Activated CD8-positive, alpha-beta memory T cell treated with anti-CD3 and anti-CD28 coated beads, Interleukin-2, amount 50 U/mL, for 24 hours (primary cell): ENCODE measurements around the gene CHI3L1.

Experiments
- DNase-seq: peaks from one replicate; pipeline ENCODE4 v3.0.0-alpha.2; 2020; ENCODE audit errors: extremely low read depth

The CHI3L1 gene

DNA sequence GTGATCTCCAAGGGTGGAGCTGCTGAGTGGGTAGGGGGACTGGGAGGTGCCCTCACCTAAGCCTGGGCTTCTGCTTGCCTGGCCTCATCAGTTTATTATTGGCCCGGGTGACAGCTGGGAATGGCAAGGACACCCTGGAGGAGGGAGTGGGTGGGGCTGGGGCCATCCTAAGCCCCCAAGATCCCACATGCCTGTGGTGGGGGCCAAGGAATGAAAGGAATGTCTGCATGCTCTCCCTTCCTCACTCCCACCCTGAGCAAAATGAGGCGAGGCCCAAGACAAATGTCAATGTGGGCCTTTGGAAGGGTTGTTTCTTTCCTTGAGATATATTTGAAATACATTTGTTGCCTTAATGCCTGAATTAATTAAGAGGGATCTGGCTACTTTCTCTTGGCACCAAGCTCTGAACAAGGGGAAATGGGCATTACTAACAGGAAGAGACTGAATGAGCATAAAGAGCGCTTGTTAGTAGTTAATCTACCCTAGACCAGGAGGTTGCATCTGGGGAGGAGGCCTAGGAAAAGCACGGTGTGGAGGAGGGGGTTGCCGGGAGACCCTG lies 19.7 kb upstream of the CHI3L1 start:
- DNase-seq, result no peak

DNA sequence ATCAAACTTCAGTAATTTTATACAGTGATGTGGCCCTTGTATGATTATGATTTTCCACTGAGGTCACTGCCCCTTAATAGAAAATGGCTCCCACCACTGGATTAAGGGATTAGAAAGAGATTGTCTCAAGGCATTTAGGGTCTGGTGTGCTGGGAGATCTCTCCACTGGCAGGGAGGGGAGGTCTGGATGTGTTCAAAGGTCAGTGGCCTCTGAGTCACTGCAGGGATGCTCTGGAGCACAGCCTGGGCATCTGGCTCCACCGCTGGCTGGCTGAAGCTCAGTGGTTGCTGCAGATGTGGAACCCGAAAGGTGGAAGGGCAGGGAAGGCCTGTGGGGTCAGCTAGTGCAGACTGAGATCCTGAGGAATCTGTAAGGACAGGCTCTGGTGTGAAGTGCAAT lies 18.3 kb upstream of the CHI3L1 start:
- no peak for DNase-seq

DNA sequence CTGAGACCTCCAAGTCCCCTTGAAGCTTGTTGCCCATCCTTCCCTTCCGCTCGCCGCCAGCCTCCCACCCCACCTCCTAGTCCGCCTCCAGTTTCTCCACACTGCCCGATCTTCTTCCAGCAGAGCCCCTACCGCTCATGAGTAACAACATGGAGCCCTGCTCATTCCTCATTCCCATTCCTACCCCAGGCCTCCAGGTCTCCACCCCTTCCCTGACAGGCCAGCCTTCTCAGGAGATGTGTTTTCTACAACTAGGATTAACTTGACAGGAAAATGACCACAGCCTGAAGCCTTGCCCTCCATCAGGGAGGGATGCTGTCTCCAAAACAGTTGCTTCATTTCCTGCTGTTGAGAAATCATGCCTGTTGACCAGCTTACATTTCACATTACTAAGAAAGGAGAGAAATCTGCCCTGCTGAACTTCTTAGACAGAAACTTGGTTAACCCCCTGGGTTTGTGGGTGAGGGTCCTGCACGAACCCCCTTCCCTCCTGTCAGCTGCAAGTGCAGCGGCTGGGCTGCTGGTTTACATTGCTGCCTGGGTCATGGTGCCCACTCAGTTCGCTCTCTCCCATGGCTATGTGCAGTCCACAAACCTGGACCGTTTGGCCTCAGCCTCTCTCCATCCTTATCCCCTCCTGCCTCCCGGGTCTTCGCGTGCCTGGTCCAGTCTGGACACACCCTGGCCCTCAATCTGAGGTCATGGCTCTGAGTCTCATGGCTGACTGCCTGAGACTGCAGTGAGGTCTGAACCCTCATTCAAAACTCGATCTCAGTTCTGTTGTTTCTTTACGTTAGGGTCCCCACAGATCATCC lies 16.1 kb upstream of the CHI3L1 start:
- no peak for DNase-seq

DNA sequence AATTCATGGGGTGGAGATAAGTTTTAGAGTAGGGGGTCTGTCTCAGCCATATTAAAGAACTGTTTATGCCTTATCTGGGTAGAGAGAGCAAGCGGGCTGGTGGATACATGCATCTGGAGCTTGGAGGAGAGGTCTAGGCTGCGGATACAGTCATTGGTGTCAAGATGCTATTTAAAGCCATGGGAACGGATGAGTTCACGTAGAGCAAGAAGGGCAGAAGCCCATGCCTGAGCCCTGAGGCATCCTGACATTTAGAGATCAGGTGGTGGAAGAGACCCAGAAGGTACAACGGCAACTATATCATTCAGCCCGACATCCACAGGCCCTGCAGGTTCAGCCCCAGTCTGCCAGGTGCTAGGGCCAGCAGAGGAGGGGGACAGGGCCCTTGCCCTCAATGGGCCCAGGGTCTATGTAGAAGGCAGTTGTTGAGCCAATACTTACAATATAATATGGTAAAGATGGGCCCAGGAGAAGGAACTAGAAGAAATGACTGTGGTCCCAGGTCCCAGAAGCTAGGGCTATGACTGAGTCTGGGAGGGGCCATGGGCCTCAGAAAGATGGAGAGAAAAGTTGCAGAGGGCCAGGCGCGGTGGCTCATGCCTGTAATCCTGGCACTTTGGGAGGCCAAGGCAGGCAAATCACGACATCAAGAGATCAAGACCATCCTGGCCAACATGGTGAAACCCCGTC lies 15.2 kb upstream of the CHI3L1 start:
- no peak for DNase-seq

DNA sequence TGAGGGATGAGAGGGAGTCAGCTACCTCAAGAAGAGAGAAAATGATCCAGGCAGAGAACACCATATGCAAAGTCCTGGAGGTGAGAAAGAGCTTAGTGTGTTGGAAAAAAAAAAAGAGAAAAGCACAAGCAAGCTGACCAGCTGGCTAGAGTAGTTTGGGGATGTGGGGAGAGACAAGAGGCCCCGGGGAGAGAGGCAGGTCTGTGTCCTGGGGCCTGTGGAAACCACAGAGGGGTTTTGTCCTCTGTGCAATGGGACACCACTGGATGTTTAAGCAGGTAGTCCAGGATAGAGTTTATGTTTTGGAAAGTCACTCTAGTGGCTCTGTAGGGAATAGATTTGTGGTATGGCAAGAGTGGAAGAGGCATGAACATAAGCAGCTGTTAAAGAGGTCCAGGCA lies 14.4 kb upstream of the CHI3L1 start:
- no peak for DNase-seq

DNA sequence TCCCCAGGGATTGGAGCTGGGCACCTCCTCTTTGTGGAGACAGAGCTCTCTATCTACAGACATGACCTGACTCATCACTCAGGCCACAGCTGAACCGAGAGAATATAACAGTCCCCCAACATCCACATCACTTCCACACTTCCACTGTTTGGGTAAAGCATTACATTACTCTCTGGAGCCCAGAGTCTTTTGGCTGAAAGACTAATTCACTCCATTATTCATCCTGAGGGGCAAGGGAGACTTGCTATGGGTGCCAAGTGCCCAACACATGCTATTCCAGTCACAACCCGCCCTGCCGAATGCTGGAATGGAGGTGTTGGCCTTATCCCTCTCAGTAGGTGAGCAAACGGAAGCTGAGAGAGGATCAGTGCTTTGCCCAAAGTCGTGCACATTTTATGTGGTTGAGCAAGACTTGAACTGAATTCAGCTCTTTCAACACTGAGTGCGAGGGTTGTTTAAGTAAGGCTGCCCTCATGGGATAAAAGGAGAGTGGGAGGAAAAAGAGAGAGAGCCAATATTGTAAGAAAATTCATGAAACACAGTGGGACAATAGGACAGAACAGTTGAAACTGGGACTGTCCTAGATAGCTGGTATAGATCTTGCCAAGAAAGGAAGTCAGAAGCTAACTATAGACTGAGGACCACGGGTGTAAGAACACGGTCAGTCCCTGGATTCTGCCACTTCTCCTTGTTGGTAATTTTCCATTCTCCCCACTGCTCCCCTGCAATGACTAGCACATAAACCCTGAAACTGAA lies 13.5 kb upstream of the CHI3L1 start:
- no peak for DNase-seq

DNA sequence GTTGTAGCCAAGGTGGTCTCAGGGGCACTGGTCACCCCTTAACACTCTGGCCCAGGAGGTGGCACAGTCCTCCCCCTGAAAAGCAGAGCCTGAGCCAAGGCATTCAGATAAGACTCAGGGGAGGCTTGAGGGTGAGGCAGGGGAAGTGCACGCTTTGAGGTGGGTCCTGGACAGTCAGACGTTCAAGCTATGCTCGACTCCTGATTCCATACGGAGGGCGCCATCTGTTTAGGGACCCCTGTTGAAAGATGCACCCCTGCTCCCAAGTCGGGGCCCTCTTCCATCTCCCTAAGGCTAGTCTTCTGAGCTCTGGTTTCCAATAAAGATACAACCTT lies 12.9 kb upstream of the CHI3L1 start:
- no peak for DNase-seq

DNA sequence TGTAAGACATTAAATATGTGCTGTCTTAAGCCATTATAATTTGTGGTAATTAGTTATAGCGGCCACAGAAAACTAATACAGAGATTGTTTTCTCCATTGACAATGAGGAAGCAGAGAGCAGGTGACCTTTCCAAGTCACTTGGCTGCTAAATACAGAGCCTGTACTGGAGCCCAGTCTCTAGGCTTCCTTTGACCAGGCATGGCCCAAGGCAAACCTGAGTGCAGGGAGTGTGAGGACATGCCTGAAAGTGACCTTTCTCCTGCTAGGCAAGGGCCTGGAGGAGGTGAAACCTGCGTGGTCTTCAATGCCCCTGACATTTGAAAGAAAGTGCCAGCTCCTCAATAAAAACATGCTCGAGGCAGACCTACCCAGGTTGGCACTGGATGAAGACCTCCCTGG lies 12.5 kb upstream of the CHI3L1 start:
- no peak for DNase-seq

DNA sequence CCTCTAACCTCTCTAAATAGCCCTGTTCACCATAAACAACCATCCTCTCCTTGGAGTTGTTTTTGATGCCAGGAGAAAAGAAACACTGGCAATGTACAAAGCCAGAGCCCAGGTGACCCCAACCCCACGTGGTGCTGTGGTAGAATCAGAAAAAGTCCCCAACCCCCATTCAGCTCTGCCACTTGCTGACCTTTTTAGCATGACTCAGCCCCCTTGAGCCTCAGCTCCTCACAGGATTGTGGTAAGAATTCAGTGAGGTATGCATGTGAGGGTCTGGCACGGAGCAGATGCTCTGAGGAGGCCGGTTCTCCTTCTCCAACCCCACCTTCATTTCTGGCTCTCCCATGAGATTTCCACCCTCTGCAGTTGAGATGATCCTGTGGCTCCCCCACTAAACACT lies 11.1 kb upstream of the CHI3L1 start:
- DNase-seq, result no peak

DNA sequence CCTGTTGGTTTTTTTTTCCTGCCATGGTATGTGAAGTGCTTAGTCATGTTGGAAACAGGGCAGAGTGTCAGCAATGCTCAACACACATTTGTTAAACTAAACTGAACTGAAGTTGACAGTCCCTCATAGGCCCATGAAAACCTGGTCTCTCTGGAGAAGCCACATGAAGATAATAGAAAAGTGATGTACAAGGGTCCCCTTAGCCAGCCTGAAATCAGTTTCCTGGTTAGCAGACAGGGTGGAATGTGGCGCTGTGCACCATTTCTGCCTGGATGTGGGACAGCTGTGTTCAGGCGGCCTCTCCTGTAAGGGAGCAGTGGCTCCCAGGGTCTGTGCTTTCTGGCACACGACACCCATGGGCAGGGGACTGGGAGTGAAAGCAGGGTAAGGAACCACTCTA lies 9.9 kb upstream of the CHI3L1 start:
- DNase-seq, result no peak

DNA sequence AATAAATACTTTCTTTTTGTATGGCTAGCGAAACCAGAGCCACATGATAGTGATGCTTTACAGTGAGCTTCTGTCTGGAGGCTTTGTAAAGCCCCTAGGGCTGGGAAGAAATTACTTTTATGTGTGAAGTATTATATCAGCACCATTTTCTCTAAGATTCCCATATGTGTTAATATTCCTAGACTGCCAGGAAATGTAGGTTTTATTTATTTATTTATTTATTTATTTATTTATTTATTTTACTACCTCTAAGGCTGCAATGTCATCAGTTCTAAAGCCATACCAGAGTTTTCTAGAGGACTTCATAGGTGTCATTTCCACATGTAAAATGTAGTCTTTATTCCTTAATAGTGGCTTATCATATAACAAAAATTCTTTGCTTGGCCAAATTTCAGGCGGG lies 4.4 kb upstream of the CHI3L1 start:
- DNase-seq, result no peak

DNA sequence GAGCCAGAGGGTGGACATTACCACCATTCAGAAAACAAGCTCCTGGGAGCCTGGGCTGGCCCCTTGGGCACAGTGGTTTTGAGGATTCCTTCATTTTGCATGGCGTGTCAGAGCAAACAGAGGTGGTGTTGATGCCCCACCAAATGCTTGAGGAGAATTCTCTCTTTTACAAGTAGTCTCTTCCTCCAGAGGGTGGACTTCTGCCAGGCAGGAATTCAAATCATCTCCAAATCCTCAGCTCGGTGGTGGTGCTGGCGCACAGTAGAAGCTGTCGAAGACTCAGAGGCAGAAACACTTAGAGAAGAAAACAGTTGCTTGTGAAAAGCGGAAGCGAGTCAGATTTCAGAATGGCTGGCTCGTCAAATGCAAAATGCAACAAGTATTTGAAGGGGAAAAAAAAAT lies 3.4 kb upstream of the CHI3L1 start:
- DNase-seq, result no peak

DNA sequence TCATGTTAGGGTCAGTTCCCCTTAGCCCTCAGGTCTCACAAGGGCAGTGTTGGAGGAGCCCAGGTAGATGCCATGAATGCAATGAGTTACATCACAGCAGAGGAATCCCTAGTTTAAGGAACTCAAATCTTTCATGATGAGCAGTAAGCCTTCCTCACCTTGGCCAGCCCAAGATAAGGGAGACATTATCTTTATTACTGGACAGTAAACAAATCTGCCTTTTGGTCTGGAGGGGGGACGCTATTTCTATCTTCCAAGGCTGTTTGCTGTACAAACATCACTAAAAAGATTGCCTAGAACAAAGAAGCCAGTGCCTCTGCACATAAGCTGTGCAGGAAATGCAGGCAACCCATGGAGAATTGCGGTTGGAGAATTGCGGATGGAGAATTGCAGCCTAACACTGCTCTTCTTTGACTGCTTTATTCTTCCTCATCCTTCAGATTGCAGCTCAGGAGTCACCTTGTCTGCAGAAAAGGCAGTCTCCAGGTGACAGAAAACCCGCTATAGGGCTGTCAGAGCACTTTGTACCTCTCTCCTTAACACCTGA lies 2.3 kb upstream of the CHI3L1 start:
- DNase-seq, result no peak

DNA sequence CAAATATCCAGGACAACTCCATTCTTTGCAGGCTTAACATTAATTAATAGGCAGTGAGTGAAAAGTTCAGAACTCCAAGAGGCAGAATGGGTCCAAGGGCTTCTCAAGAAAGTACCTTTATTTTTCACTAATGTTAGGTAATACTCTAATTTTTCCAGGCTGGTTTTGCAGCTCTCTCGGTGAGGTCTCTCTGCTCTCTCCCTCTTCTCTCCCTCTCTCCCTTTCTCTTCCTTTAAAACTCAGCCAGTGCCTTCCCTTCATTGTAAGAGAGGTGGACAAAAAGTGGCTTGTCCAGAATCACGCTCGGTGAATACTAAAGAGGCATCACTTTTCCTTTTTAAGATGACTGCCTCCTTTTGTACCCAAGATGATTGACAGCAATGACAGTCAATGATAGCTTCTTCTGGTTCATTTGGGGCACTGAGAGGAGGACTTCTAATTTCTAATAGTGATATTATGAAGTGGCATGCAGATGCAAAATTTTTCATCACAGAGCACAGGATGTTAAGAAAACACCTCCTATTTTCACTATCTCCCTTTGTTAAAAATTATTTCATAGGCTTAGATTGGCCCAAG lies 1.3 kb upstream of the CHI3L1 start:
- DNase-seq, result no peak

DNA sequence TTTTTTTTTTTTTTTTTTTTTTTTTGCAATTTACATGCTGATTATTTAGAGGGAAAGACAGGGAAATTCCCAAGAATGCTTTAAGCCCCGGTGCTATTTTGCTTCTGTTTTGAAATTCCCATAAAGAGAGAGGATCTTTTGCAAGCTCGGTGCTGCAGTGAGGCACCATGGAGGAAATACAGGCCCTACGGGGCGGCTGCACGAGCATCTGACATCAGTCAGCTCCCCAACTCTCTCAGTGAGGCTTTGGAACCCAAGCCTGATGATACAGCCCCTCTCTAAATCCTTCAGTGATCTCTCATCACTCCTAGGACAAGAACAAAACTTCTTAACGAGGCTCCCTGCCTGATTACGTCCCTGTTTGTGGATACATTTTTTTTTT lies 791 bp upstream of the CHI3L1 start:
- DNase-seq, result no peak

DNA sequence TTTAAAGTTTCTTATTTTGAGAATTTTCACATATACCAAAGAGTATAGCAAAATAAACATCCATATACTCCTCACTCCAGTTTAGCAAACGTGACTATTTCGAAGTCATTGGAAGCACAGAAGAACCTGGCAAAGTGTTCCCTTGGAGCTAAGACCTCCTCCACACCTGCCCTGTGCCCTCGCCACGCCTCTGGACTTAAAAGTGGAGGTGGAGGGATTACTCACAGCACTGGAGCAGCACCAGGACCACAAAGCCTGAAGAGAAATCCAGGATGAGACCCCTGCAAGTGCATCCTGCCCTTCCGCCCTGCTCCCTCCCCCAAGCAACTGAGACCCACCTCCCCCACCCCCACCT lies 436 bp downstream of the CHI3L1 start:
- no peak for DNase-seq

DNA sequence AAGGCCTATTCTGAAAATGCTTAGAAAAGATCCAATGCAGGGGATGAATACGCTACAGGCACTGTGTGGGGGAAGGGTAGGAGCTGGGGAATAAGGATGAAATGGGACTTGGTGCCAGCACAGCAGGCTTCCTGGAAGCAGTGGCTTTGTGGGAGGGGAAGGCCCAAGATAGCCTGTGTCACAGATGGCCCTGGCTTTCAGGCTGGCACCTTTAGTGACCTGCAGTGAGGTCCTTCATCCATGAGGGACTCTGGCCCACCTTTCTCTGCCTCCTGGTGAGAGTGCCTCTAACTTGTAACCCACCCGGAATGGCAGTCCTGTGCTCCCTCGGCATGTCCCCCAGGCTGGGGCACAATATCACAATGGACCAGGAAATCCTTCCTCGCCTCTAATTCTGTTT lies 919 bp downstream of the CHI3L1 start:
- no peak for DNase-seq

DNA sequence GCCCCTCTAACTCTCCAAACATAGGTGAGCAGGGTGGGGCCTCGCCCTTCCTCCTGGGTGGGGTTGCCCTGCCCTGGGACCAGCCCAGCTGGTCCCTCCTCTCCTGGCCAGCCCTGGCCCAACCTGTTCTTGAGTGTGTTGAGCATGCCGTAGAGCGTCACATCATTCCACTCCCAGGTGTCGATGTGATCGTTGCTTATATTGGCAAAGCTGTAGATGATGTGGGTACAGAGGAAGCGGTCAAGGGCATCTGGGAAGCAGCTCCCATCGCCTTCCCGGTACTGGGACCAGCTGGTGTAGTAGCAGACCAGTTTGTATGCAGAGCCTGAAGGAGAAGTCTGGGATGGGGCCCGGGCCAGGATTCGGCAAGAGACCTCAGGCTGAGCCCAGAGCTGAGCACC lies 1.4 kb downstream of the CHI3L1 start:
- no peak for DNase-seq

DNA sequence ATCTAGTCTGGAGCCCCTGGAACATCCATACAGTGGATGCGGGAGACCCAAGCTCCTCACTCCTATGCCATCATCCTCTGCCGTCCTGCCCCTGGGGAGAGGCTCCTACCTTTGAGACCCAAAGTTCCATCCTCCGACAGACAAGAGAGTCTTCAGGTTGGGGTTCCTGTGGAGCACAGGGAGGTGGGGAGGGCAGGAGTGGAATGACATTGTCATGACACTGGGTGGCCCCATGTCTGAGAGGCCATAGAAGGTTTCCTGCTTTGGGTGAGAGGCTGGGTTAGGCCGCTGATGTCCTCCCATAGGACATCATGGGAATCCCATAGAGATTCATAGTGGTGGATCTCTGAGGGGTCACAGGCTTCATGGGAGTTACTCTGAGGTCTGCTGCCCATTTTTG lies 2.0 kb downstream of the CHI3L1 start:
- DNase-seq, result no peak

DNA sequence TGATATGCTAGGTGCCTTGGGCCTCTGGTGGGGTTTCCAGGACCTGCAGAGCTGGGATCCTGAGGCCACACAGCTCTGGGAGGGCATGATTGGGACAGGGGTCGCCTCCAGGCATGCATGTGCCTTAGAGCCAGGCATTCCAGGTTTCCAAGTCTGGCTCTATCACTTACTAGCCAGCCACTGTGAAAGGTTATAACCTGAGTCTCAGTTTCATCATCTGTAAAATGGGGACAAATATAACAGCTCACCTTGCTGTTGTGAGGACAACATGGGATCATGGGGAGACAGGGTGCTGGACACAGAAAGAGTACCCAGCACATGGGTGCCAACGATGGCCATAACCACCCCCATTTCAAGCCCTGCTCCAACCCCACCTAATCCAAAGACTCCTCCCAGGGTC lies 2.7 kb downstream of the CHI3L1 start:
- no peak for DNase-seq

DNA sequence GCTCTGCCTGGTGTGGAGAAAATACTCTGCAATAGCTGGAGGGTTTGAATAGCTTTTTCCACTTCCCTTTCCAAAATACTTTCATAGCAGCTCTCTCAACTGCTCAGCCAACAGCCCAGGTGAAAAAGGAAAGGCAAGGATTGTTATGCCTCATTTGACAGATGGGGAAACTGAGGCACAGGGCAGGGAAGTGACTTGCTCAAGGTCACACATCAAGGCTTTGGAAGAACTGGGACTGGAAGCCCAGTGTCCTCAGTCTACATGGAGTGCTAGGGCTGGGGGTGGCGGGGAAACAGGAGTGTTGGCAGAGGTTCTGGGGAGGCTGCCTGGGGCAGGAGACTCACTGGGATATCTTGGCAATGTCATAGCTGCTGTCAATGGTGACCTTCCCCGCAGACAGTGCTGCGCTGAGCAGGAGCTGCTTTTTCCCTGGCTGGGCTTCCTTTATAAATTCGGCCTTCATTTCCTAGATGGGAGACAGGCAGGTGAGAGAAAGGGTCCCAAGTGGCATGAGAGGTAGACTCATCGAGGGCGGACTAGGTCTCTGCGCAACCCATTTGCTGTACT lies 4.0 kb downstream of the CHI3L1 start:
- no peak for DNase-seq
